Left lobe of liver (tissue), 2 donors: ENCODE measurements around the gene TNK2. TPM values are rescaled to one million over a fixed set of nuclear protein-coding genes. Genes with fewer than 3 reads are reported as not detected.
"Not testable (repeated sequence)": the region's sequence is repeated elsewhere in the genome, so short reads cannot be mapped to it uniquely, and the experiment has no call there.

Experiments used
- ATAC-seq: fragments of 200-7000 bp; cut with Tn5 transposase; one replicate; pipeline ENCODE4 v1.9.1; 2020; ENCODE audit warnings: mild to moderate bottlenecking, moderate library complexity
- DNase-seq: peaks from one replicate; pipeline ENCODE4 v3.0.0-alpha.2; 2020; ENCODE audit warnings: low spot score
- total RNA-seq: library from RNA; stranded (reverse); gene quantifications from one replicate; pipeline ENCODE4 v1.2.1, GENCODE V29; 2021
- donor health status: DM: no; HTN: no; CAD: no; lungs with moderate emphysema.
- donor health status: DM: no; HTN: yes; CAD: no.

The TNK2 gene
- total RNA-seq = 55.2 TPM

GRCh38 chr3:195907934-195908693 is at the start of gene TNK2:
Gene TNK2, minus strand, starts transcription at chr3:195908551. Its CDS starts 19,963 bp downstream, at chr3:195888588.
- peak; percentile 50 for ATAC-seq
- peak; percentile 81 for DNase-seq

GRCh38 chr3:195956577-195956976 is 48.2 kb upstream of the TNK2 start:
- DNase-seq = peak; percentile 35

GRCh38 chr3:195955416-195955841 is 47.1 kb upstream of the TNK2 start:
- DNase-seq, ATAC-seq: not testable (repeated sequence)

More at GRCh38 chr3:195956577-195956976, 48.2 kb upstream of the TNK2 start:
- no peak for ATAC-seq

- ATAC-seq = peak; percentile 48
- DNase-seq = not testable (repeated sequence)
Measured at GRCh38 chr3:195954752-195955119, 46.4 kb upstream of the TNK2 start.

GRCh38 chr3:195954052-195954751 is 45.9 kb upstream of the TNK2 start:
- DNase-seq = peak; percentile 86
- ATAC-seq = peak; percentile 91

- not testable (repeated sequence) for DNase-seq, ATAC-seq
Measured at GRCh38 chr3:195952590-195952989, 44.2 kb upstream of the TNK2 start.

- not testable (repeated sequence) for DNase-seq, ATAC-seq
Measured at GRCh38 chr3:195951443-195952177, 43.3 kb upstream of the TNK2 start.

GRCh38 chr3:195950731-195951130 is 42.4 kb upstream of the TNK2 start:
- DNase-seq, ATAC-seq: not testable (repeated sequence)

GRCh38 chr3:195950164-195950563 is 41.8 kb upstream of the TNK2 start:
- not testable (repeated sequence) for ATAC-seq
- DNase-seq = peak; percentile 10

GRCh38 chr3:195946910-195947699 is 38.8 kb upstream of the TNK2 start:
- peak; percentile 28 for DNase-seq
- ATAC-seq = not testable (repeated sequence)

GRCh38 chr3:195941265-195941815 is 33.0 kb upstream of the TNK2 start:
- ATAC-seq = not testable (repeated sequence)
- DNase-seq = peak; percentile 29

GRCh38 chr3:195940806-195941205 is 32.5 kb upstream of the TNK2 start:
- ATAC-seq, DNase-seq: not testable (repeated sequence)

GRCh38 chr3:195939526-195940470 is 31.4 kb upstream of the TNK2 start:
- DNase-seq = peak; percentile 32
- not testable (repeated sequence) for ATAC-seq

GRCh38 chr3:195933044-195933430 is 24.7 kb upstream of the TNK2 start:
- DNase-seq = peak; percentile 22
- ATAC-seq = not testable (repeated sequence)

GRCh38 chr3:195932418-195933043 is 24.2 kb upstream of the TNK2 start:
- no peak for ATAC-seq
- DNase-seq = peak; percentile 35

GRCh38 chr3:195931582-195932273 is 23.4 kb upstream of the TNK2 start:
- DNase-seq (no peak), ATAC-seq (no peak)

GRCh38 chr3:195929452-195929851 is 21.1 kb upstream of the TNK2 start:
- DNase-seq (no peak), ATAC-seq (no peak)

GRCh38 chr3:195921334-195921791 is 13.0 kb upstream of the TNK2 start:
- ATAC-seq (no peak), DNase-seq (peak; percentile 15)
